Hepatocyte (in vitro differentiated cells): ENCODE data around the gene ASPDH. TPM values are rescaled to one million over a fixed set of nuclear protein-coding genes. Genes with fewer than 3 reads are reported as not detected.
A peak's percentile ranks its signal among the peaks of the same experiment; 100 is the strongest.

ENCODE experiments used
- DNase-seq: peaks from one replicate; pipeline ENCODE4 v3.0.0-alpha.2; 2016; ENCODE audit warnings: low spot score
- H2AFZ ChIP-seq: fragments of 200-600 bp; sonication (generic); 2 replicates; pipeline ENCODE4 v1.6.0; 2016; ENCODE audit warnings: antibody characterized with exemption, mild to moderate bottlenecking
- H3K27ac ChIP-seq: fragments of 200-600 bp; sonication (generic); 2 replicates; pipeline ENCODE4 v1.5.1; 2016; ENCODE audit warnings: mild to moderate bottlenecking
- H3K27me3 ChIP-seq: fragments of 200-600 bp; sonication (generic); 2 replicates; pipeline ENCODE4 v1.6.1; 2016
- H3K36me3 ChIP-seq: fragments of 200-600 bp; sonication (generic); replicated peaks from 2 replicates; pipeline ENCODE4 v1.5.1; 2016; ENCODE audit warnings: low read depth; ENCODE audit not compliant: insufficient read depth
- H3K4me1 ChIP-seq: fragments of 200-600 bp; sonication (generic); 2 replicates; pipeline ENCODE4 v1.5.1; 2016; ENCODE audit warnings: mild to moderate bottlenecking, moderate library complexity; ENCODE audit not compliant: insufficient read depth
- H3K4me2 ChIP-seq: fragments of 200-600 bp; sonication (generic); 2 replicates; pipeline ENCODE4 v1.6.0; 2016
- H3K4me3 ChIP-seq: fragments of 200-600 bp; sonication (generic); 2 replicates; pipeline ENCODE4 v1.5.1; 2016; ENCODE audit warnings: mild to moderate bottlenecking
- H3K79me2 ChIP-seq: fragments of 200-600 bp; sonication (generic); 2 replicates; pipeline ENCODE4 v1.6.0; 2017; ENCODE audit warnings: mild to moderate bottlenecking
- H3K9me2 ChIP-seq: fragments of 200-600 bp; sonication (generic); replicated peaks from 2 replicates; pipeline ENCODE4 v1.6.0; 2017; ENCODE audit warnings: mild to moderate bottlenecking; ENCODE audit not compliant: insufficient read depth
- H3K9me3 ChIP-seq: fragments of 200-600 bp; sonication (generic); 2 replicates; pipeline ENCODE4 v1.5.1; 2016; ENCODE audit warnings: low read depth, mild to moderate bottlenecking
- H4K20me1 ChIP-seq: fragments of 200-600 bp; sonication (generic); 2 replicates; pipeline ENCODE4 v1.6.0; 2016; ENCODE audit warnings: mild to moderate bottlenecking; ENCODE audit not compliant: insufficient read depth, poor library complexity, severe bottlenecking
- EZH2 ChIP-seq: fragments of 200-600 bp; sonication (generic); IDR thresholded peaks from 2 replicates; pipeline ENCODE4 v1.6.1; 2016; ENCODE audit warnings: antibody characterized with exemption, mild to moderate bottlenecking, borderline replicate concordance
- EZH2phosphoT487 ChIP-seq: fragments of 200-600 bp; sonication (generic); IDR thresholded peaks from one replicate; pipeline ENCODE4 v1.6.1; 2018; ENCODE audit warnings: antibody characterized with exemption, mild to moderate bottlenecking, low read depth, moderate library complexity; ENCODE audit not compliant: unreplicated experiment, severe bottlenecking
- WGBS: methylation state at CpG from one replicate; pipeline ENCODE4 v1.1.6; 2016; ENCODE audit warnings: low lambda C conversion rate; ENCODE audit errors: missing lambda C conversion rate; 5-methylcytosine and 5-hydroxymethylcytosine counted together
- polyA plus RNA-seq: library from polyadenylated mRNA; unstranded; fragments of >200 nt; fragmentation: Nextera tagmentation; extraction: Ambion mirVana; gene quantifications from 2 replicates; pipeline ENCODE4 v1.2.1, GENCODE V29; 2016
- total RNA-seq: library from RNA; depleted of rRNA; stranded (reverse); fragments of >200 nt; gene quantifications from 2 replicates; pipeline ENCODE4 v1.2.3, GENCODE V29; 2014
- TF ChIP-seq, protein P1 (sequence below): fragments of 200-600 bp; sonication (generic); IDR thresholded peaks from 2 replicates; pipeline ENCODE4 v1.5.1; 2016; ENCODE audit warnings: antibody characterized with exemption, mild to moderate bottlenecking; ENCODE audit not compliant: poor library complexity

ASPDH gene
- total and polyA plus RNA-seq, 2 experiments from 2014 or later: 7.4 to 9.0 TPM

DNA sequence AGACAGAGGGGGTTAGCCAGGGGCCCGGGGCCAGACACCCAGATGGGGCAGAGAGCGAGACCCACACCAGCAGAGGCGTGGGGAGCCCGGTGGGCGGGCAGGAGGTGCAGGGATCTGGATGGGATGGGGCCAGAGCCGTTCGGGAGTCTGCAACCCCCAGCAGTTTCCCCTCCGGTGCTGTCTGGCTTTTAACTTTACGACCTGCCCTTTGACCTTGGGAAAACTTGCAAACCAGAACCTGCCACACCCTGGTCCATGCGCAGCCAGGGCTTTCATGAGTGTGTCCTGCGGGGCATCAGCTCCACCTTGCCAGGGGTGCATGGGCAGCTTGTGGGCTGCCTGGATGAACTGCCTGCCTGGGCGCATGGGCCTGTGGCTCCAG, 12.5 kb downstream of the ASPDH start:
- Histone ChIP-seq H2AFZ (no peak overlapping the region), H3K9me3 (no peaks in the 10 kb centered on the region), H3K79me2 (no peaks in the 10 kb centered on the region), H3K27me3 (peaks cover 15% of the 10 kb centered on the region), H3K27ac (no peak overlapping the region), H3K4me3 (no peak overlapping the region), H3K9me2 (no peaks in the 10 kb centered on the region), H3K4me1 (no peaks in the 10 kb centered on the region), H4K20me1 (no peaks in the 10 kb centered on the region), H3K36me3 (no peaks in the 10 kb centered on the region), H3K4me2 (no peak overlapping the region)
- DNase-seq: no peak
- TF ChIP-seq EZH2 (no peak), EZH2phosphoT487 (no peak)
- 38% methylated on average over 12 of the region's 12 CpGs for WGBS

DNA sequence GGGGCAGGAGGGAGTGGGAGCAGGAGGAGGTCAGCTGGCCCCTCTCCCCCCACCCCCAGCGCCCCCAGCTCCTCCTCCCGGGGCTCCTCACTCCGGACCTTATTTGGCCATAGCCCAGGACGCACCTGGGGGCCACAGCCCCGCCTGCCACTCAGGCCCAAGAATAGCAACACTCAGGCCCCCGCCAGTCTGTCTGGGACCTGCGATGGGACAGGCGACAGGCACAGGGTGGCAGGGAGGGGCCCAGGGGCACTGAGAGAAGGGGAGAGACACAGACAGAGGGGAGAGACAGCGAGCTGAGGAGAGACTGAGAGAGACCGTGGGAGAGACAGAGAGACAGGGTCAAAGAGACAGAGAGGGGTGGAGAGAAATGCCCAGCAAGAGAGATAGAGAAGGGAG, 13.0 kb downstream of the ASPDH start:
- H3K4me3 ChIP-seq: no peak overlapping the region
- no peaks in the 10 kb centered on the region for H3K36me3 ChIP-seq
- DNase-seq: no peak
- no peaks in the 10 kb centered on the region for H4K20me1 ChIP-seq
- peaks cover 15% of the 10 kb centered on the region for H3K27me3 ChIP-seq
- TF ChIP-seq, protein P1, sequence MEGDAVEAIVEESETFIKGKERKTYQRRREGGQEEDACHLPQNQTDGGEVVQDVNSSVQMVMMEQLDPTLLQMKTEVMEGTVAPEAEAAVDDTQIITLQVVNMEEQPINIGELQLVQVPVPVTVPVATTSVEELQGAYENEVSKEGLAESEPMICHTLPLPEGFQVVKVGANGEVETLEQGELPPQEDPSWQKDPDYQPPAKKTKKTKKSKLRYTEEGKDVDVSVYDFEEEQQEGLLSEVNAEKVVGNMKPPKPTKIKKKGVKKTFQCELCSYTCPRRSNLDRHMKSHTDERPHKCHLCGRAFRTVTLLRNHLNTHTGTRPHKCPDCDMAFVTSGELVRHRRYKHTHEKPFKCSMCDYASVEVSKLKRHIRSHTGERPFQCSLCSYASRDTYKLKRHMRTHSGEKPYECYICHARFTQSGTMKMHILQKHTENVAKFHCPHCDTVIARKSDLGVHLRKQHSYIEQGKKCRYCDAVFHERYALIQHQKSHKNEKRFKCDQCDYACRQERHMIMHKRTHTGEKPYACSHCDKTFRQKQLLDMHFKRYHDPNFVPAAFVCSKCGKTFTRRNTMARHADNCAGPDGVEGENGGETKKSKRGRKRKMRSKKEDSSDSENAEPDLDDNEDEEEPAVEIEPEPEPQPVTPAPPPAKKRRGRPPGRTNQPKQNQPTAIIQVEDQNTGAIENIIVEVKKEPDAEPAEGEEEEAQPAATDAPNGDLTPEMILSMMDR: no peak
- TF ChIP-seq EZH2 (no peak), EZH2phosphoT487 (no peak)
- no peak overlapping the region for H3K4me2 ChIP-seq
- H3K9me2 ChIP-seq: no peaks in the 10 kb centered on the region
- H3K27ac ChIP-seq: no peak overlapping the region
- 51% methylated on average over 8 of the region's 10 CpGs for WGBS
- no peaks in the 10 kb centered on the region for H3K79me2 ChIP-seq
- H3K4me1 ChIP-seq: no peaks in the 10 kb centered on the region
- no peaks in the 10 kb centered on the region for H3K9me3 ChIP-seq
- no peak overlapping the region for H2AFZ ChIP-seq

DNA sequence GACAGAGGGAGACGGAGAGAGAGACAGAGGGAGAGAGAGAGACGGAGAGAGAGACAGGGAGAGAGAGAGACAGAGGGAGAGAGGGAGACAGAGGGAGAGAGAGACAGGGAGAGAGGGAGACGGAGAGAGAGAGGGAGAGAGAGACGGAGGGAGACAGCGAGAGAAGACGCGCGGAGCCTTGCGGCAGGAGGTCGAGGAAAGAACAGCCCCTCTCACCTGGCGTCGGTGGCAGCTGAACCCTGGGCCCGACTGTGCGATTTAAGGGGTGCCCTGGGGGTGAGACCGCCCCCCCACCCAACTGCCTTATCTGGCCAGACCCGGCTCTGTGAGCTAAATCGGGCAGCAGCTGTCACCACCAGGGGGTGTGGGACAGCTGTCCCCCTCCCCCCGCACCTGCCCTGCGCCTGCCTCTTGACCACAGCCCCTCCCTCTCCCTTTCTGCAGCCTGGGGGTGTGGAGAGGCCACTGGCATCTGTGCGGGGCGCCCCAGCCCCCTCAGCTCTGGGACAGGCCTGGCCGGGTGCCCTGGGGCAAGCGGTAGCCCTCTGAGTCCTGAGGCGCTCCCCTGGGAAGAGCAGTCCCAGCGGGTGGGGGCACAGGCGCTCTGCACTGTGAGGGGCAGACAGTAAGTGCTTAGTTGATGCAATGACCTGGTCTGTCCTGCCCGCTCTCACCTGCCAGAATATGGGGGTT, 13.5 kb downstream of the ASPDH start:
- H3K27me3 ChIP-seq: peaks cover 15% of the 10 kb centered on the region
- H4K20me1 ChIP-seq: no peaks in the 10 kb centered on the region
- 30% methylated on average over 12 of the region's 27 CpGs for WGBS
- H3K79me2 ChIP-seq: no peaks in the 10 kb centered on the region
- H3K4me3 ChIP-seq: no peak overlapping the region
- H3K9me2 ChIP-seq: no peaks in the 10 kb centered on the region
- H3K36me3 ChIP-seq: no peaks in the 10 kb centered on the region
- H3K9me3 ChIP-seq: no peaks in the 10 kb centered on the region
- TF ChIP-seq, protein P1: peak; percentile 26
- no peak for TF ChIP-seq EZH2phosphoT487
- H3K4me2 ChIP-seq: no peak overlapping the region
- H3K4me1 ChIP-seq: no peaks in the 10 kb centered on the region
- no peak overlapping the region for H3K27ac ChIP-seq
- DNase-seq: peak; percentile 59
- H2AFZ ChIP-seq: no peak overlapping the region

DNA sequence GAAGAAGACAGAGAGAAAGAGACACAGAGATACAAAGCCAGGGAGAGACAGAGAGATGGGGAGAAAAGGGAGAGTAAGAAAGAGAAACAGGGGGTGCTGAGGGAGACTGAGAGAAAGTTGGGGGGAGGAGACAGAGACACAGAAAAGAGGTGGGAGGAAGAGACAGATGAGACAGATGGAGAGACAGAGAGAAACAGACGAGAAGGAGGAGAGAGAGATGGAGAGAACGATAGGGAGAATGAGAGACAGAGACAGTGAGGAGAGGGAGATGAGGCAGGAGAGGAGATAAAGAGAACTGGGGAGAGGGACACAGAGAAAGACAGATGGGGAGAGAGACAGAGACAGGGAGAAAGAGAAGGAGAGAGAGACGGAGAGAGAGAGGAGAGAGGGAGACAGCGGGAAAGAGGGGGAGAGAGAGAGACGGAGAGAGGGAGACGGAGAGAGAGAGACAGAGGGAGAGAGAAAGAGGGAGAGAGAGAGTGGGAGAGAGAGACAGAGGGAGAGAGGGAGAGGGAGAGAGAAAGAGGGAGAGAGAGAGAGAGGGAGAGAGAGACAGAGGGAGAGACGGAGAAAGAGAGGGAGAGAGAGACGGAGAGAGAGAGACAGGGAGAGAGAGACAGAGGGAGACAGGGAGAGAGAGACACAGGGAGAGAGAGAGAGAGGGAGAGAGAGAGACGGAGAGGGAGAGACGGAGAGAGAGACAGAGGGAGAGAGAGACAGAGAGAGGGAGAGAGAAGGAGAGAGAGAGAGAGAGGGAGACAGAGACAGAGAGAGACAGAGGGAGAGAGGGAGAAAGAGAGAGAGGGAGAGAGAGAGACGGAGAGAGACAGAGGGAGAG, 15.3 kb downstream of the ASPDH start:
- Histone ChIP-seq H3K27me3 (peaks cover 15% of the 10 kb centered on the region), H4K20me1 (no peaks in the 10 kb centered on the region), H3K4me3 (no peak overlapping the region), H2AFZ (no peak overlapping the region), H3K4me2 (no peak overlapping the region), H3K36me3 (no peaks in the 10 kb centered on the region), H3K9me2 (no peaks in the 10 kb centered on the region), H3K27ac (no peak overlapping the region), H3K4me1 (no peaks in the 10 kb centered on the region), H3K9me3 (no peaks in the 10 kb centered on the region), H3K79me2 (no peaks in the 10 kb centered on the region)
- TF ChIP-seq EZH2phosphoT487 (no peak), EZH2 (no peak)
- TF ChIP-seq, protein P1: no peak
- whole genome bisulfite sequencing: 79% methylated on average over 5 of the region's 11 CpGs
- DNase-seq: no peak
